ENCODE data around the gene SPON1.

- no peak for TF ChIP-seq CTCF (IDR thresholded peaks at IDR 0.05)
- TF ChIP-seq EP300 (IDR thresholded peaks at IDR 0.05; ENCODE audit: low read depth) = no peak
- TF ChIP-seq POLR2A (IDR thresholded peaks at IDR 0.05) = no peak
These were observed 79.0 kb downstream of the SPON1 start for GRCh38 chr11:14041565-14041964.

Data from transverse colon (tissue), 3 donors.